ENCODE data around the gene MBNL2.

GRCh38 chr13:97182111-97182890 is 39.8 kb upstream of the MBNL2 start:
- TF ChIP-seq MAX (IDR thresholded peaks at IDR 0.05), result no peak
- TF ChIP-seq TAF1 (IDR thresholded peaks at IDR 0.05; ENCODE audit: low read depth), result no peak
- no peak for TF ChIP-seq EP300 (IDR thresholded peaks at IDR 0.05; ENCODE audit: borderline replicate concordance)
- no peak for TF ChIP-seq RAD21 (IDR thresholded peaks at IDR 0.05; ENCODE audit: low read depth)
- no peak for TF ChIP-seq EGR1 (IDR thresholded peaks at IDR 0.05)
- no peak for TF ChIP-seq REST (IDR thresholded peaks at IDR 0.05; ENCODE audit: low read depth)
- no peak for TF ChIP-seq YY1 (IDR thresholded peaks at IDR 0.05; ENCODE audit: low read depth)
- TF ChIP-seq CEBPB (IDR thresholded peaks at IDR 0.05), result no peak
- no peak for TF ChIP-seq TCF12 (IDR thresholded peaks at IDR 0.05; ENCODE audit: low read depth)
- TF ChIP-seq CREB1 (IDR thresholded peaks at IDR 0.05; ENCODE audit: low read depth), result no peak
- TF ChIP-seq NFIC (IDR thresholded peaks at IDR 0.05), result no peak
- no peak for TF ChIP-seq FOXM1 (IDR thresholded peaks at IDR 0.05; ENCODE audit: borderline replicate concordance, low read depth)
- no peak for TF ChIP-seq USF1 (IDR thresholded peaks at IDR 0.05)
- TF ChIP-seq ZBTB7A (IDR thresholded peaks at IDR 0.05; ENCODE audit: low read depth), result no peak
